ENCODE data around the gene CDX1.

Gene CDX1

DNA sequence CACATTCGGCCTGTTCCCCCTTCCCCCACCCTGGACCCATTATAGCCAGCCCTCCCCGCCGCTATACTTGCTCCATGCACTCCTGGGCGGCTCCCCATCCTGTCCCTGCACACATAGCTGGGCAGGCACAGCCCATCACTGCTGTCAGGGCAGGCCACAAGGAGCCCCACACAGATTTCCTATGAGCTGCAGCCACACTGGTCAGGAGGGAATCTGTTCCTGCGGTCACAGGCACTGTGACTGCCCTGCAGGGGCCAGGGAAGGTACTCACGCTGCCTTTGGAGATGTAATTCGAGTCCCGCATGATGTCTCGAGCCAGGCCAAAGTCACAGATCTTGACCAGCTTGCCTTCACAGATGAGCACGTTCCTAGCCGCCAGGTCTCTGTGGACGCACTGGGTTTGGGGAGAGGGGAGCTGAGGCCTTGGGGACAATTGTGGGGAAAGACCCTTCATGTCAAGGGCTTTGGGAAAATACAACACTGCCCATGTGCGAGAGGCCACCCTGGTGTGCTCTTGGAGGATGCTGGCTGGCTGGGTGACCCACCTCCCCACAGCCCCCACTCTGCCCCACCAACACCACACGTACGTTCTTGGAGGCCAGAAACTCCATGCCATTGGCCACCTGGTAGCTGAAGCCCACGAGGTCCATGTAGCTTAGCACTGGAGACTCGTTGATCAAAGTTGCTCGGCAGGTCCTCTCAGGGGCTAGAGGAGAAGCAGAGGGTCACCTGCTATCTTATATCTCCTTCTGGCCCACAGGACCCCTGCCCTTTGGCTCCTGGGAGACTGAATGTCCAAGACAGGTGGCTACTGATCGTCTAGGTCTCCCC is 45.7 kb upstream of the CDX1 start:
- no peak for DNase-seq (ENCODE audit: low read depth, low spot score)
- in situ Hi-C loops (cut with HindIII; ENCODE audit: low sequenced_read_pairs), result no loop called here
- H3K4me3 ChIP-seq (ENCODE audit: low read depth, low read length), result no peak overlapping the region
- TF ChIP-seq, protein P1, sequence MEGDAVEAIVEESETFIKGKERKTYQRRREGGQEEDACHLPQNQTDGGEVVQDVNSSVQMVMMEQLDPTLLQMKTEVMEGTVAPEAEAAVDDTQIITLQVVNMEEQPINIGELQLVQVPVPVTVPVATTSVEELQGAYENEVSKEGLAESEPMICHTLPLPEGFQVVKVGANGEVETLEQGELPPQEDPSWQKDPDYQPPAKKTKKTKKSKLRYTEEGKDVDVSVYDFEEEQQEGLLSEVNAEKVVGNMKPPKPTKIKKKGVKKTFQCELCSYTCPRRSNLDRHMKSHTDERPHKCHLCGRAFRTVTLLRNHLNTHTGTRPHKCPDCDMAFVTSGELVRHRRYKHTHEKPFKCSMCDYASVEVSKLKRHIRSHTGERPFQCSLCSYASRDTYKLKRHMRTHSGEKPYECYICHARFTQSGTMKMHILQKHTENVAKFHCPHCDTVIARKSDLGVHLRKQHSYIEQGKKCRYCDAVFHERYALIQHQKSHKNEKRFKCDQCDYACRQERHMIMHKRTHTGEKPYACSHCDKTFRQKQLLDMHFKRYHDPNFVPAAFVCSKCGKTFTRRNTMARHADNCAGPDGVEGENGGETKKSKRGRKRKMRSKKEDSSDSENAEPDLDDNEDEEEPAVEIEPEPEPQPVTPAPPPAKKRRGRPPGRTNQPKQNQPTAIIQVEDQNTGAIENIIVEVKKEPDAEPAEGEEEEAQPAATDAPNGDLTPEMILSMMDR (IDR thresholded peaks at IDR 0.05; ENCODE audit: low read depth, low read length), result no peak

DNA sequence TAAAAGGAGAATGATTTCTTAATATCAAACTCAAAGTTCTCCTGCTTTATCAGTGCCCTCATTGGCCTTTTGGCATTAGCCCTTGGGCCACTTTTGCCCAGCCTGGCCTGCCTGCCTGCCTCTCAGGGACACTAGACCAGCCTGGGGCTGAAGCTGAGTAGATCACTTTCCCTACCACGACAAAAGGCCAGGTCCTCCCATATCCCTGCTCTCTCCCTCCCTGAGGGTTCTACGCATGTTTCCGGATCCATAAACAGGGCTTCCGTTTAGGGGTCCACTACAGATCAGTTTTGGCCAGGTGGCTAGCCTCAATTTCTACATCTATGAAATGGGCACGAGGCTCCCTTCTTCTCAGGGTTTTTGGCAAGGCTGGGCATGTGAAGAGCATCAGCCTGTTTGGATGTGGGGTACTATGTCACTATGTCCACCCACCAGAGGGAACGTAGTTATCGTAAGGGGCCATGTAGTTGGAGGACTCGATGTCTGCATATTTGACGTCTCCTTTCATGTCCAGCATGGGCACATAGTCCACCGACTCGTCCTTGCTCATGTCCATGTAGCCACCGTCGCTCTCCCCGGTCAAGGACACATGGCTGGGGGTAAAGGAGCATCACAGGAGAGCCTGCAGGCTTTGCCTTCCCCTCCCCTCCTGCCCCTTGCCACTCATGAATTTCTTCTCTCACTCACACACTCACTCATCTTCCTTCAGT is 45.0 kb upstream of the CDX1 start:
- DNase-seq (ENCODE audit: low read depth, low spot score), result no peak
- H3K4me3 ChIP-seq (ENCODE audit: low read depth, low read length), result no peak overlapping the region
- TF ChIP-seq, protein P1 (IDR thresholded peaks at IDR 0.05; ENCODE audit: low read depth, low read length), result no peak
- in situ Hi-C loops (cut with HindIII; ENCODE audit: low sequenced_read_pairs), result no loop called here

DNA sequence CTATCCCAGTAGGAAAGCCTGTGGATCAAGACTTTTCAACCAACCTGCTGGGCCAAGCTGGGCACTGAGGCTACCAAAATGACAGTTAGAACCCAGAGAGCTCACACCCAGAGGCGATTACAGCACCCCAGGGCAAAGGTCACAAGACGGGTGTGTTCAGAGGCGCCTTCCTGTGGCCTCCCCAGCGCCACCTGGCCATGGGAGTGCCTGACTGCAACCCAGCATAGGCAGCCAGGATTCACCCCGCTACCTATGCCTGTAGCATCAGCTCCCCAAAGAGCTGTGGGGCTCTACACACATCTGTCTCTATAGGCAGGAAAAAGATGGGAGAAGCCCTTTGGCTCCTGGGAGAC is 44.4 kb upstream of the CDX1 start:
- no peak overlapping the region for H3K4me3 ChIP-seq (ENCODE audit: low read depth, low read length)
- in situ Hi-C loops (cut with HindIII; ENCODE audit: low sequenced_read_pairs), result no loop called here
- no peak for DNase-seq (ENCODE audit: low read depth, low spot score)
- TF ChIP-seq, protein P1 (IDR thresholded peaks at IDR 0.05; ENCODE audit: low read depth, low read length), result peak; percentile 47

DNA sequence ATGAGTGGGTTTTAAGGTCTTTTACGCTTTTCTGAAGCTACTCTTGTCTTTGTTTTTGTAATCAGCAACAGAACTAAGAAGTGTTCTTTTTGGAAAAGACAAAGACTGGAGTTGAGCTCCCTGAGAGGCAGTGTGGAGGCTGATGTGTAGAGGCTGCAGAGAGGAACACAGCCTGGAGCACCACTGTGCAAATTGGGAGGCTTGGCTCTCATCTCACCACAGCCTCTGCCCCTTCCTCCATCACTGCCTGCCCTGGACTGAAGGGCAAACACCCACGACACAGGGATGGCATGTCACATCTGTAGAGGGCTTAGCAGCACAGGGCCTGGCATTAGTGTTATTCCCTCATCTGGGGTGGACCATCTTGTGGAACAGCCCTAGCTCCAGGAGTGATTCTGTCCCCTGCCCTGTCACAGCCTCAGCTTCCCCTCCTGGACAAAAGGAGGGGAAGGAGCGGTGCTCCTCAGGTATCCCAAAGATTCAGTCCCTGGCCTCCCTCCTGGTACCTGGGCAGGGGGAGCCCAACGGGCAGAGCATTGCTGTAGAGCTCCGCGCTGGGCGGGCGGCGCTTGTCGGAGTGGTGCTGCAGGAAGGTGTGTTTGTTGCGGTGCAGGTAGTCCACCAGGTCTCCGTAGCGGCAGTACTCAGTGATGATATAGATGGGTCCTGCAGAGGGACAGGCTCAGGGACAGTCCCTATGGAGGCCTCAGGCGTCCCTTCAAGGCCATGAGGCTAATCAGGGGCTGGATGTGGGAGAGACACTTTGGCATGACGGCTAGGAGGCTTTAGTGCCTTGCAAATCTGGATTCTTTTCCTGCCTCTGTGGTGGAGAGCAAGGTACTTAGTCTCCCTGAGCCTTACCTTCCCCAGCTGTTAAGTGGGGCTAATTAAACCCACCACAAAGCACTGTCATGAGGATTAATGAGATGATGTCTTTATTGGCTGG is 43.8 kb upstream of the CDX1 start:
- H3K4me3 ChIP-seq (ENCODE audit: low read depth, low read length), result no peak overlapping the region
- no peak for DNase-seq (ENCODE audit: low read depth, low spot score)
- in situ Hi-C loops (cut with HindIII; ENCODE audit: low sequenced_read_pairs), result no loop called here
- TF ChIP-seq, protein P1 (IDR thresholded peaks at IDR 0.05; ENCODE audit: low read depth, low read length), result no peak

DNA sequence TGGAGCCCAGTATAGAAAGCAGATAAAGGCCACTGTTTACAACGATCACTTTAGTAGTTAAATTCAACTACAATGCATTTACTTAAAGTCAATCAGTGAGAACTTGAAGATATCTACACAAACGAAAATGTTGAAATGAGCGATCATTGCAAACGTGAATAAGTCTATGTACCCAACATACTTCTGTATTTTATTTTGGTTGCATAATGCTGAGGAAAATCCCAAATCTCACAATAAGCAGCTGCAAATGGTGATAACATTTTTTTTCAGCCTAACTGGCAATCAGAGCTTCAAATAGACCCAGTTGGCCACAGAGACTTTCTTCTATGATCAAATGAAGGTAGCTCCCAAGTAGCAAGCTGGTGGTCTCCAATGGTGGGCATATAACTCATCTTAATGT is 43.0 kb upstream of the CDX1 start:
- TF ChIP-seq, protein P1 (IDR thresholded peaks at IDR 0.05; ENCODE audit: low read depth, low read length), result no peak
- DNase-seq (ENCODE audit: low read depth, low spot score), result no peak
- in situ Hi-C loops (cut with HindIII; ENCODE audit: low sequenced_read_pairs), result no loop called here
- no peak overlapping the region for H3K4me3 ChIP-seq (ENCODE audit: low read depth, low read length)

DNA sequence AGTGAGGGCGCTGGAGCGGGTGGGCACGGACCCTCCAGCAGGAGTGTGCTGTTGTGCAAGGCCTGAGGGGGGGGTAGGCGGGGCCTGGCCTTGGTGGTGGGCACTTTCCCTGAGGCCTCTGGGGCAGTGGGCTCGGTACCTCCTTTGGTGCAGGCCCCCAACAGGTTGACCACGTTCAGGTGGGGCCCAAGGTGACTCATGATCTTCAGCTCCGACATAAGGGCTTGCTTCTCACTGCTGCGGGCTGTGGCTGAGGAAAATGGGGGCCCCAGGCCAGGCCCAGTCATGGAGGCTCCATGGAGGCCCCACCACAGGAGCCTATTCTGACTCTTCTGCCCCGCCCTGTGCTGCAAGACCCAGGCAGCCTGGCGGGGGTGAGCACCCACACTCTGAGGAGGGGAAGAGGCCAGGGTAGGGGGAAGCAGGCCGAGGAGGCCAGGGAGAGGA is 42.4 kb upstream of the CDX1 start:
- no peak for DNase-seq (ENCODE audit: low read depth, low spot score)

More for the DNA sequence above, 42.4 kb upstream of the CDX1 start:
- TF ChIP-seq, protein P1 (IDR thresholded peaks at IDR 0.05; ENCODE audit: low read depth, low read length), result no peak
- H3K4me3 ChIP-seq (ENCODE audit: low read depth, low read length), result no peak overlapping the region
- in situ Hi-C loops (cut with HindIII; ENCODE audit: low sequenced_read_pairs), result no loop called here
